Activated CD4-positive, CD25-positive, alpha-beta regulatory T cell treated with anti-CD3 and anti-CD28 coated beads, Interleukin-2, amount 50 U/mL, for 72 hours (primary cell): ENCODE results near the gene WDR91.
"Not testable (repeated sequence)": the region's sequence is repeated elsewhere in the genome, so short reads cannot be mapped to it uniquely, and the experiment has no call there.

ENCODE experiments used
- DNase-seq: peaks from one replicate; pipeline ENCODE4 v3.0.0; 2021

The WDR91 gene

GRCh38 chr7:135177028-135177696 lies 34.2 kb downstream of the WDR91 start:
- DNase-seq: no peak

- DNase-seq: no peak
Observed at GRCh38 chr7:135175931-135176330, 35.4 kb downstream of the WDR91 start.

GRCh38 chr7:135174941-135175340 lies 36.4 kb downstream of the WDR91 start:
- DNase-seq: no peak

- DNase-seq: not testable (repeated sequence)
Observed at GRCh38 chr7:135173916-135174315, 37.4 kb downstream of the WDR91 start.

- DNase-seq: not testable (repeated sequence)
Observed at GRCh38 chr7:135171581-135172291, 39.6 kb downstream of the WDR91 start.

- not testable (repeated sequence) for DNase-seq
Observed at GRCh38 chr7:135170998-135171481, 40.3 kb downstream of the WDR91 start.

GRCh38 chr7:135170274-135170997 lies 40.9 kb downstream of the WDR91 start, which contains the start of gene CYREN:
CYREN (minus strand) TSS chr7:135170707; CDS start chr7:135168922, 1,785 bp downstream.
- DNase-seq: peak; percentile 89

GRCh38 chr7:135169964-135170273 lies 41.4 kb downstream of the WDR91 start:
- no peak for DNase-seq

GRCh38 chr7:135169141-135169963 lies 42.0 kb downstream of the WDR91 start:
- peak; percentile 64 for DNase-seq

- no peak for DNase-seq
Observed at GRCh38 chr7:135168489-135169140, 42.7 kb downstream of the WDR91 start.

- DNase-seq: no peak
Observed at GRCh38 chr7:135168001-135168400, 43.3 kb downstream of the WDR91 start.

GRCh38 chr7:135167365-135167917 lies 43.9 kb downstream of the WDR91 start:
- no peak for DNase-seq

GRCh38 chr7:135166338-135166990 lies 44.9 kb downstream of the WDR91 start:
- no peak for DNase-seq

- no peak for DNase-seq
Observed at GRCh38 chr7:135165862-135166261, 45.5 kb downstream of the WDR91 start.

- DNase-seq: no peak
Observed at GRCh38 chr7:135164357-135165061, 46.8 kb downstream of the WDR91 start.

GRCh38 chr7:135162382-135163001 lies 48.8 kb downstream of the WDR91 start:
- DNase-seq: no peak

GRCh38 chr7:135161669-135162068 lies 49.7 kb downstream of the WDR91 start:
- no peak for DNase-seq

GRCh38 chr7:135160858-135161653 lies 50.3 kb downstream of the WDR91 start:
- no peak for DNase-seq

GRCh38 chr7:135160098-135160857 lies 51.0 kb downstream of the WDR91 start:
- no peak for DNase-seq
